Effector memory CD4-positive, alpha-beta T cell (primary cell): ENCODE results near the gene P3H1.

Source experiments
- DNase-seq, 3 donors: peaks; one replicate each; pipeline ENCODE4 v3.0.0-alpha.2; 2020
- H3K27ac ChIP-seq: 2 replicates; pipeline ENCODE4 v1.7.0; 2013; ENCODE audit warnings: mild to moderate bottlenecking, low read length, moderate library complexity; ENCODE audit not compliant: insufficient read depth, poor library complexity, severe bottlenecking
- H3K27me3 ChIP-seq: replicated peaks from 2 replicates; pipeline ENCODE4 v1.7.0; 2013; ENCODE audit warnings: mild to moderate bottlenecking, low read length; ENCODE audit not compliant: insufficient read depth, control insufficient read depth, poor library complexity, severe bottlenecking
- H3K36me3 ChIP-seq: 2 replicates; pipeline ENCODE4 v1.7.0; 2013; ENCODE audit warnings: mild to moderate bottlenecking, low read length, moderate library complexity; ENCODE audit not compliant: control insufficient read depth, insufficient read depth
- H3K4me1 ChIP-seq: 2 replicates; pipeline ENCODE4 v1.7.0; 2013; ENCODE audit warnings: low read length, mild to moderate bottlenecking; ENCODE audit not compliant: control insufficient read depth, insufficient read depth, poor library complexity, severe bottlenecking
- H3K4me3 ChIP-seq: 2 replicates; pipeline ENCODE4 v1.7.0; 2013; ENCODE audit warnings: low read length, low read depth, mild to moderate bottlenecking; ENCODE audit not compliant: insufficient read depth, poor library complexity, severe bottlenecking
- H3K9me3 ChIP-seq: 2 replicates; pipeline ENCODE4 v1.7.0; 2013; ENCODE audit warnings: mild to moderate bottlenecking, low read length, moderate library complexity; ENCODE audit not compliant: control insufficient read depth

The P3H1 gene

DNA sequence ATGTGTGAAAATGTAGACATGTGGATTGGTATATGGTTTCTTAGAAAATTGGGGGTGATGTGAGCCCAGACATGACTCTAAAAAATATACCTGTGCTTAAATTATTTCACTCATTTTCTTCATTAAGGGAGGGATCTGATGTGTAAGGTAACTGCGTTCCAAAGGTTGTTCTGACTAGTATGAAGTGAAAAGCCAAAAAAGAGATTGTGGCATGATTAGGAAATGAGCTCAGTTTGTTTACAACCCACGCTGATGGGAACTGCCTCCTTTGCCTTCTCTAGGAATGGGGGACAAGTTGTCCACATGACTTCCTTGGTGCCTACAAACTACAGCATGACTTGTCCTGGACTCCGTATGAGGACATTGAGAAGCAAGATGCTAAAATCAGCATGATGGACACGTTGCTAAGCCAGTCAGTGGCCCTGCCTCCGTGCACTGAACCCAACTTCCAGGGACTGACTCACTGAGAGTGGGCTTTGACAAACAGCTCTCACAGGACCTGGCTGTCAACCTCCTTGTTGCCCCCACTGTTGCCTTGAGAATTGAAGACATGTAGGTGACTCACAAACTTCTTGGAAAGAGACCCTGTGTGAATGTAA is 8.2 kb upstream of the P3H1 start:
- peaks cover 34% of the 10 kb centered on the region for H3K36me3 ChIP-seq

DNA sequence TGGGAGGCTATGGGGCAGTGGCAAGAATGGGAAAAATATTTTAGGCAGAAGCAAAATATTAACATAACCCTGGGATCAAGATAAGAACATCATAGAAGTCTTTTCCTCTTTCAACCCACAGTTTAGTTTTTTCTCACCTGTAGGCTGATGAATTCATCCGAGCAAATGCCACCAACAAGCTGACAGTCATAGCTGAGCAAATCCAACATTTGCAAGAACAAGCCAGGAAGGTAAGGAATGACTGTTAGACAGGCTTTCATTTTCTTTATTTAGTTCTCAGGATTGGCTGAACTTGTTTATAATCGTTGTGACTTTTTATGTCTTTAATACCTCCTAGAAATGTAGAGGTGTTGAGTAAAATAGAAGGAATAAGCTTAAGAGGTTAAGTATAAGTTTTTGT is 6.6 kb upstream of the P3H1 start:
- Histone ChIP-seq H3K4me3 (no peak overlapping the region), H3K27me3 (no peaks in the 10 kb centered on the region), H3K27ac (no peak overlapping the region), H3K9me3 (no peaks in the 10 kb centered on the region), H3K4me1 (peaks cover 1% of the 10 kb centered on the region), H3K36me3 (peaks cover 34% of the 10 kb centered on the region)
- no peak for DNase-seq

More for the DNA sequence above, 8.2 kb upstream of the P3H1 start:
- Histone ChIP-seq H3K27me3 (no peaks in the 10 kb centered on the region), H3K9me3 (no peaks in the 10 kb centered on the region), H3K4me3 (no peak overlapping the region), H3K27ac (no peak overlapping the region), H3K4me1 (no peaks in the 10 kb centered on the region)
- no peak for DNase-seq

DNA sequence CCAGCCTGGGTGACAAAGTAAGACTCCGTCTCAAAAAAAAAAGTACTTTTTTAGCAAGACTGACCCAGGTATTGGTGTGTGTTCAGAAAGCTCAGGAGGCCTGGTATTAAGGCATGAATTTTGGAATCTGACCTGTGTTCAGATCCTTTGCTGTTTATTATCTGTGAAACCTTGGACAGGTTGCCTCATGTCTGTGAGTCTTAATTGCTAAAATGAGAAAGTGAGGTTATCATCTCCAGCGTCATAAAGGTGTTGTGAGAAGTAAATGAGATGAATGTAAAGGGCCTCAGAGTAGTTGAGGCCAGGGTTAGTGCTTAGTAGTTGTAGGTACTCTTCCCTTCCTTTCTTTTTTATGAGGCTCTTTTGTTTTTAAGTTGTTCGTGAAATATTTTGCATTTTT is 3.0 kb upstream of the P3H1 start:
- Histone ChIP-seq H3K4me1 (peaks cover 16% of the 10 kb centered on the region), H3K4me3 (no peak overlapping the region), H3K36me3 (peaks cover 14% of the 10 kb centered on the region), H3K27ac (no peak overlapping the region), H3K27me3 (no peaks in the 10 kb centered on the region), H3K9me3 (no peaks in the 10 kb centered on the region)
- no peak for DNase-seq

DNA sequence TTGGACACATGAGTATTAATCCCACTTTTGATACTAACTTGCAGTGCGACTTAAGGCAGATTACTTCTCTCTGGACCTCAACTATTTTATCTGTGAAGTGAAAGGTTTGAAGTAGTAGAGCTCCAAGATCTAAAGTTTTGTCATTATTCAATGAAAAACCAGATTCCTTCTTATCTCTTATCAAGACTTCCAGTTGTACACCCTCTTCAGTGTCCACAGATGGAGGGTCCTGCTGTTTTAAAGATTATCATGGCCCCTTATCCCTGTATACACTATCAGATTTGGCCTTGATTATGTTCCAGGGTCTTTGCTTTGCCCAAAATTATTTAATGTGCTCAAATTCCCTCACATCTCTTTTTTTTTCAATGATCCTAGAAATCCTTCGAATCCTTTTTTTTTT is 1.3 kb upstream of the P3H1 start:
- H3K4me3 ChIP-seq: peak overlapping the region; percentile 98
- no peaks in the 10 kb centered on the region for H3K9me3 ChIP-seq
- no peak overlapping the region for H3K27ac ChIP-seq
- peaks cover 19% of the 10 kb centered on the region for H3K4me1 ChIP-seq
- no peak for DNase-seq
- no peaks in the 10 kb centered on the region for H3K27me3 ChIP-seq
- peaks cover 4% of the 10 kb centered on the region for H3K36me3 ChIP-seq

DNA sequence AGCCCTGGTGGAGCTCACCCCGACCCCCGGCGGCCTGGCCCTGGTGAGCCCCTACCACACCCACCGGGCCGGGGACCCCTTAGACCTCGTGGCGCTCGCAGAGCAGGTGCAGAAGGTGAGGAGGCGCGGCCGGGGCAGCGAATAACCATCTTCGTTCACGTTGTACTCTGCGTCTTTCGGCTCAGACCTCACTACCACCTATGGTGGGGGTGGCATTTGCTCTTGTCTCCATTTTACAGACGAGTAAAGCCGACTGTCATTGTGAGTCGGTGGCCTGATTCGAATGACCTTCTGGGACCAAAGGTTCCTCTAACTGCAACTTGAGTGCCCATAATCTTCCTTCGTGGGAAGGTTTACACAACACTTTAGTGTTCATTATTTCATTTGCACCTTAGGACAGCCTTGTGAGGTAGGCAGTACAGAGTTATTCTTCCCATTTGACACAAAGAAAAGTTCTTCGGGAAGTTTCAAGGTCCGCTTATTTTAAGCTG is 727 bp upstream of the P3H1 start:
- Histone ChIP-seq H3K36me3 (peaks cover 4% of the 10 kb centered on the region), H3K27ac (peak overlapping the region; percentile 88), H3K27me3 (no peaks in the 10 kb centered on the region), H3K4me1 (peaks cover 19% of the 10 kb centered on the region), H3K9me3 (no peaks in the 10 kb centered on the region), H3K4me3 (peak overlapping the region; percentile 98)
- DNase-seq: no peak

DNA sequence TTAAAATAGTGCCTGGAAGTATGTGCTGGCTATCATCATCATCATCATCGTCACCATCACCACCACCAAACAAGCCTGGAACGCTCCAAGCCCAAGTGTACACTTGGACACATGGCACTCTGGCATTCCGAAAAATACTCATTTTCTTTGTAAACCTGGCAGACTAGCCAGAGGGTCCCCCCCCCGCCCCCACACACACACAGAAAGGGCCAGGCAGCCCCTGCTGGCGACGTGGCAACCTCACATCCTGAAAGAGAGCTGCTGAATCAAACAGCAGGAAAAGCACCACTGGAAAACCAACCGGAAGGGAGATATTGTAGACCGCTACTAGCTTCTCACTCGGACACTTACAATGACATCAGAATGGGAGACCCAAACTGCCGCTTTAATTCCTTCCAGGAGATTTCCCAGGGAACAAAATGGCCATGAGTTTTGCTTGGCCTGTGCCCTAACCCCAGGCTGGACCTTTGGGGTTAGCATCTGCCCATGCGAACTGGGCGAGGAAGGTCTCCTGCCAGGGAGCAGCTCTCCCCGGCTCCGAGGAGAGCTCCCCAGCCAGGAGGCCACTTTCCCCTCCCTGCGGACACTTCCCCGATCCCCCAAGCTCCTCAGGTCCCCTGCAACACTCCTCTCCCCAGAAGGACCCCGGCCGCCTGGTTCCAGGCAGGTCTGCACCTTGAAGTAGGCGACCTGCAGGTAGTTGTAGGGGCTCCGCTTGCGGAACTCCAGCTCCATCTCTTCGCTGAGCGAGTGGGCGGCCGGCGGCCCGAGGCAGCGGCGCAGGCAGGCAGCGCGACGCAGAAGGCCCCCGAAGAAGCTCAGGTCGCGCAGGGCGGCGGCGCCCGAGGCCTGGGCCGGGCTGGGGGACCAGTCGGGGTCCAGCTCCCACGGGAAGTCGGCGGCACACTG is 742 bp downstream of the P3H1 start:
- Histone ChIP-seq H3K27ac (peak overlapping the region; percentile 88), H3K4me3 (peak overlapping the region; percentile 98), H3K36me3 (no peaks in the 10 kb centered on the region), H3K4me1 (peaks cover 19% of the 10 kb centered on the region), H3K27me3 (no peaks in the 10 kb centered on the region), H3K9me3 (no peaks in the 10 kb centered on the region)
- DNase-seq: peak in 1 of 3 donors; percentile 11

DNA sequence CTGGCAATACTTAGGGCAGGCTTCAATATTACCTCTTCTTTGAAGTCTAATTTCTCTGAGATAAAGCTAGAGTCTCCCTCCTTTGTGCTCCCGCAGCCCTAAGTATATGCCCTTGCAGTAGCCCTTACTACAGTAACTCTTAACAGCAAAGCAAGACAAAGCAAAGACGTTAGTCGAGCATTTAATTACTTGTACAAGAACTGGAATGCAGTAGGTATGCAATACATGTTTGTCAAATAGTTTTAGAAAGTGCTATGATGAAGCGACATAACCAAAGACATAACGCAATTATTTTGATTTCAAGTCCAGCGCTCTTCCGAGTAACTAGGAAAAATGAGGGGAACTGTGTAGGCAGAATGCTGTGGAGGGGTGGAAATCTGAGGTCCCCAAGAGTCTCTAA is 1.6 kb downstream of the P3H1 start:
- Histone ChIP-seq H3K4me1 (peaks cover 19% of the 10 kb centered on the region), H3K4me3 (peak overlapping the region; percentile 98), H3K27me3 (no peaks in the 10 kb centered on the region), H3K36me3 (no peaks in the 10 kb centered on the region), H3K9me3 (no peaks in the 10 kb centered on the region), H3K27ac (no peak overlapping the region)
- DNase-seq: no peak

DNA sequence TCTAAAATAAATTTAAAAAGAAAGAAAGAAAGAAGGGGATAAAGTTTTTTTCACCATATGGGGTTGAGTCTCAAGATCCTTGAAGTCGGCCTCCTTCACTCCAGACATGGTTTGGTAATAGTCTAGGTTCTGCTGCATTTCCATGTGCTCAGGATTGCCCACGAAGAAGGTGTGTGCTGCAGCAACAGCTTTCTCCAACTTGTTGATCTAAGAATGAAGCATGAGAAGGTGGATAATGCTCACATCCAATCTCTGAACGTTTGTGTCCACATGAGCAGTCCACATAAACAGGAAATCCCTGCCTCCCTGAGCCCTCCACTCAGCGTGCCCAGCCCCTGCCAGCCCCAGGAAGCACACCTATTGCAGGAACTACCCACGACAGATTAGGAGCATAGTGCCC is 4.6 kb downstream of the P3H1 start:
- H3K4me1 ChIP-seq: peaks cover 13% of the 10 kb centered on the region
- H3K9me3 ChIP-seq: no peaks in the 10 kb centered on the region
- DNase-seq: no peak
- no peaks in the 10 kb centered on the region for H3K27me3 ChIP-seq
- H3K36me3 ChIP-seq: peaks cover 20% of the 10 kb centered on the region
- no peak overlapping the region for H3K27ac ChIP-seq
- H3K4me3 ChIP-seq: no peak overlapping the region

DNA sequence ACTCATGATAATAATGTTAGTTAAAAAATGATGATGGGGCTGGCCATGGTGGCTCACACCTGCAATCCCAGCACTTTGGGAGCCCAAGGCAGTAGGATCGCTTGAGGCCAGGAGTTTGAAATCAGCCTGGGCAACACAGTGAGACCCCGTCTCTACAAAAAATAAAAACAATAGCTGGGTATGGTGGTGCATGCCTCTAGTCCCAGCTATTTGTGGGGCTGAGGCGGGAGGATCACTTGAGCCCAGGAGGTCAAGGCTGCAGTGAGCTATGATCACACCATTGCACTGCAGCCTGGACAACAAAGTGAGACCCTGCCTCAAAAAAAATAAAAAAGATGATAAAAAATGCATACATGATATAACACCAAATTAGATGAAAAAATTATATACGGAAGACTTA is 5.3 kb downstream of the P3H1 start:
- peaks cover 13% of the 10 kb centered on the region for H3K4me1 ChIP-seq
- no peak overlapping the region for H3K27ac ChIP-seq
- peaks cover 26% of the 10 kb centered on the region for H3K36me3 ChIP-seq
- no peak for DNase-seq
- H3K9me3 ChIP-seq: no peaks in the 10 kb centered on the region
- H3K4me3 ChIP-seq: no peak overlapping the region
- no peaks in the 10 kb centered on the region for H3K27me3 ChIP-seq

DNA sequence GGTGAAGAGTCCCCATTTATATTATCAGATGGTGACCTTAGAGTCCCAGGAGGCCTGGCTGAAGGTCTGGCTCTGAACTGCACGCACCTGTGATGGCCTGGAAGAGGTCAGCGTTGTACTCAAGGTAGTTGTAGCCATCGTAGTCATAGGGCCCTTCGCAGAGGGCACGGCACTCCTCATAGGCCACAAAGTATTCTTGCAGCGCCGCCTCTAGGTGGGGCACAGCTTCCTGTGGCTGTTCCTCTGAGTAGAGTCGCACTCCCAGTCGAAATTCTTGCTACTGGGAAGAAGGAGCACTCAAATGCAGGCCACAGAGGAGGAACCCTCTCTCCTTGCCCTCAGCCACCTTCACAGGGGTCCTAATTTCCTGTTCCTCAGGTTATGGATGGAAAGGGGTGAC is 7.7 kb downstream of the P3H1 start:
- DNase-seq: no peak
- no peaks in the 10 kb centered on the region for H3K27me3 ChIP-seq
- H3K27ac ChIP-seq: no peak overlapping the region
- no peaks in the 10 kb centered on the region for H3K4me1 ChIP-seq
- H3K36me3 ChIP-seq: peaks cover 51% of the 10 kb centered on the region
- H3K9me3 ChIP-seq: no peaks in the 10 kb centered on the region
- H3K4me3 ChIP-seq: no peak overlapping the region
